GM19351 (cell line): Measurements from ENCODE around the gene OR2V2.
"Not testable (repeated sequence)": the region's sequence is repeated elsewhere in the genome, so short reads cannot be mapped to it uniquely, and the experiment has no call there.

Experiments used
- ATAC-seq: cut with Tn5 transposase; IDR thresholded peaks from one replicate; pipeline ENCODE4 v1.9.1; 2021; ENCODE audit warnings: mild to moderate bottlenecking, moderate library complexity; ENCODE audit not compliant: unreplicated experiment

The OR2V2 gene, protein sequence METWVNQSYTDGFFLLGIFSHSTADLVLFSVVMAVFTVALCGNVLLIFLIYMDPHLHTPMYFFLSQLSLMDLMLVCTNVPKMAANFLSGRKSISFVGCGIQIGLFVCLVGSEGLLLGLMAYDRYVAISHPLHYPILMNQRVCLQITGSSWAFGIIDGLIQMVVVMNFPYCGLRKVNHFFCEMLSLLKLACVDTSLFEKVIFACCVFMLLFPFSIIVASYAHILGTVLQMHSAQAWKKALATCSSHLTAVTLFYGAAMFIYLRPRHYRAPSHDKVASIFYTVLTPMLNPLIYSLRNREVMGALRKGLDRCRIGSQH

DNA sequence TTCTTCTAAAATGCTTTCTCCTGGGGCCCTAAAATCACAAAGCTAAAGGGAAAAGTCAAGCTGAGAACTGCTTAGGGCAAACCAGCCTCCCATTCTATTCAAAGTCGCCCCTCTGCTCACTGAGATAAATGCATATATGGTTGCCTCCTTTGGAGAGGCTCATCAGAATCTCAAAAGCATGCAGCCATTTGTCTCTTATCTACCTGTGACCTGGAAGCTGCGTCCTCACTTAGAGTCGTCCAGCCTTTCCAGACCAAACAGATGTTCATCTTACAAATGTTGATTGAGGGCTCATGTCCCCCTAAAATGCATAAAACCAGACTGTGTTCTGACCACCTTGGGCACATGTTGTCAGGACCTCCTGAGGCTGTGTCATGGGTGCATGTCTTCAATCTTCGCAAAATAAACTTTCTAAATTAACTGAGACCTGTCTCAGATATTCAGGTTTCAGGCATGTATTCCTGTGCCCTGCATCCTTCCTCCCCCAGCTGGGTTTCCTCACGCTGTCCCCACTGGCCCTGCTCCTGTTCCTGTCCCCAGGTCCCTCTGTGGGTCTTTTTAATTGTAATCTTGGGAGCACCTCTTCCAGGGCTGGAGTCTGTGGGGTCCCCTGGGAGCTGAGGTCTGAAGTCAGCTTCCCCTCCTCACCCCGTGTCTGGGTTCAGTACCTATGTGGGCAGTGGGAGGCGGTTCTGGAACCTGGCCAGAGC, at the start of gene OR2V2:
TSS of gene OR2V2 (plus strand) at position 660 of the 710 bp plus-strand sequence. CDS start 7,357 bp downstream, outside the sequence.
- ATAC-seq, result not testable (repeated sequence)

DNA sequence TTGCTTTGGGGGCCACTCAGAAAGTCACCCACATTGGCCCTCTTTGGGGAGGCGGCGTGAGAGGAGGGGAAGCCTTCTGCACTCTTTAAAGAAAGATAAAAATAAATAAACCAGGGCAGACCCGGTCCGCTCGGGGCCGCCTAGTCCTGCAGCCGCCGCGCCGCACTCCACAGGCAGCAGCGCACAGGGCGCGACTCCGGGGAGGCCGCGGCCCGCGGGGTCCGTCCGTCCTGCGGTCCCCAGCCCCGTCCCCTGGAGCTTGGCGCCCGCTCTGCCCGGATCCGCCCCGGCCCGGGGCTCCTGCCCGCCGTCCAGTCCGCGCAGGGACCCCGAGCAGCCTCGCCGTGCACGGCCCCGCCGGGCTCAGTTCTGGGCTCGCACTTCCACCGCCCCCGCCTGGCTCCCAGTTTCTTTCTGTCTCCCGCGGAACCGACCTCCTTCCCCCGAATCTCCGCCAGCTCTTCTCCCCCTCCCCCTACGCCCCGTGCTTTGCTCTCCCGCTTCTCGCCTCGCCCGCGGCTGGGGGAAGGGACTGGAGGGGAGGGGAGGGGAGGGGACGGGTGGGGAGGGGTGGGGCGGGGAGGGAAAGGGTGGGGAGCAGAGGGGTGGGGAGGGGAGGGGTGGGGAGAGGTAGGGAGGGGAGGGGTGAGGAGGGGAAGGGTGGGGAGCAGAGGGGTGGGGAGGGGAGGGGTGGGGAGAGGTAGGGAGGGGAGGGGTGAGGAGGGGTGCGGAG, 49.5 kb upstream of the OR2V2 start:
- not testable (repeated sequence) for ATAC-seq

DNA sequence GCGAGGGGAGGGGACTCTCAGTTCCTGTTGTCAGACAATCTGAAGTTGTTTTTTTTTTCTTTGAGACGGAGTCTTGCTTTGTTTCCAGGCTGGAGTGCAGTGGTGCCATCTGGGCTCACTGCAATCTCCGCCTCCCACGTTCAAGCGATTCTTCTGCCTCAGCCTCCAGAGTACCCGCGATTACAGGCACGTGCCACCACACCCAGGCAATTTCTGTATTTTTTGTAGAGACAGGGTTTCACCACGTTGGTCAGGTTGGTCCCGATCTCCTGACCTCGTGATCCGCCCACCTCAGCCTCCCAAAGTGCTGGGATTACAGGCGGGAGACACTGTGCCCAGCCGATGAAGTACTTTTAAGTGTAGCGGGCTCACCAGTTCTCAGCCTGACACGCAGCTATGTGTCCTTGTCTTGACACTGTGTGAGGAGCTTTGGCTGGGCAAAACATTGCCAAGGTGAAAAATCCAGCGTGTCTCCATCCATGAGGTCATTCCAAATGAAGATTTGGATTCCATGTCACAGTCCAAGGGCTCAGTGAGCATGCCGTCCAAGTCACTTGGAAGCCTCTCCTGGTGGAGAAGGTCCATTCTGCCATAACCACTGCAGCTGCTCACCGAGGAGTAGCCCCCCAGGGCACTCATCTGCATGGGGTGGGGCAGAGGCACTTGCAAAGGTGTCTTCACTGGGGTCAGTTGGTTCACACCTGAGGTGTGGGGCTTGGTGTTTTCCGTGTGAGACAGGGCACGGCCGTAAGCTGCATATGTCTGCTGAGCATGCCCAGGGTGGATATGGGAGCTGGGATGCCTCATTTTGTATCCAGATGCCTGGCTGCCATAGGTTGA, 48.4 kb upstream of the OR2V2 start:
- ATAC-seq, result no peak

DNA sequence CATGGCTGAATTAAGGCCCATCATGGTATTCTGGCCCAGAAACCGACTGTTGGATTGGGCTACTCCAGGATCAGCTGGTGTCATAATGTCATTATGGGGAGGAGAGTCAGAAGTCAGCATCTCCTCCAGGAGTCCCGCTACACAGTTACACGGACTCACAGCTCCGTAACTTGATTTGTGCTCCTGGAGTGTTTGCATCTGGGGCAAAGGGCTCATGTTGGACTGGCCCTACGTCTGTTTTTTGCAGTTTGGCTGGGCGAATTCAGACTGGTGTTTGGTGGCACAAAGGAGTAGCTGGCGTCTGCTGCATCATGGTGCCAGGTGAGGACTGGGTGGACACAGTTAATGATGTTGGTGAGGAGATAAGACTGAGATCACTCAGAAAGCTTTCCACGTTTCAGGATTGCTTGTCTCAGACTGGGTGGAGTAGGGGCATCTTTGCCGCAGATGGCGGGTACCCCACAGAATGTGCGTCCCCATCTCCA, 47.7 kb upstream of the OR2V2 start:
- no peak for ATAC-seq

DNA sequence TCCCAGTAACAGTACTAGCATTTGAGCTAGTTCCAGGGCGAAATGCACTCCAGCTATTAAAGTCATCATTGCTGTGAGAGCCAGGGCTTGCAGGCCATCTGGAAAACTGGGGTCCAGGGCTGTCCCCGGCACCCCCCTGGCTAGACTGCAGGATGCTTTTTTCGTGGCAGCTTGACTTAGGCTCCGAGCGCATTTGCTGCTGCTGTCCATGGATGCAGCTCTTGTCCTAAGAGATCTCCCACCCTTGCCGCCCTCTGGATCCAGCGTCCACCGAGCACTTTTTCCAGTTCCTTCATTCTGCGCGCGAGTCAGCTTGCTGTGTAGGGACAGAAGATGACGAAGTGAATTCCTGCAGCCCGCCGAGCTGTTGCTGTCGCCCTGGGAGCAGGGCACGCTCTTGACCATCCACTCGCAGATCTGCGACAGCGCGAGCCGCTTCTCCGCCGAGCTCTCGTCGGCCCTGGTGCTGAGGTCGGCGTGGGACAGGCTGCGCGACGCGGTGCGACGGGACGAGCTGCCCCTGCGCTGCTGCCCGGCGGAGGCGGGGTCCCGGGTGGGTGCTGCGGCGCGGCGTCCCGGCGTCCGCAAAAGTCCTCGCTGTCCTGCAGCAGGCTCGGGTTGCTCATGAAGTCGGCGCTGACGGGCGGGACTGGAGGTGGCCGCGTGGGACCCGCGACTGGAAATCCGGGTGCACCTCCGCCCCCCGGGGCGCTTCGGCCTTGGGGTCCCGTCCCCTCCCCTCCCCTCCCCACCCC, 47.1 kb upstream of the OR2V2 start:
- ATAC-seq, result no peak

DNA sequence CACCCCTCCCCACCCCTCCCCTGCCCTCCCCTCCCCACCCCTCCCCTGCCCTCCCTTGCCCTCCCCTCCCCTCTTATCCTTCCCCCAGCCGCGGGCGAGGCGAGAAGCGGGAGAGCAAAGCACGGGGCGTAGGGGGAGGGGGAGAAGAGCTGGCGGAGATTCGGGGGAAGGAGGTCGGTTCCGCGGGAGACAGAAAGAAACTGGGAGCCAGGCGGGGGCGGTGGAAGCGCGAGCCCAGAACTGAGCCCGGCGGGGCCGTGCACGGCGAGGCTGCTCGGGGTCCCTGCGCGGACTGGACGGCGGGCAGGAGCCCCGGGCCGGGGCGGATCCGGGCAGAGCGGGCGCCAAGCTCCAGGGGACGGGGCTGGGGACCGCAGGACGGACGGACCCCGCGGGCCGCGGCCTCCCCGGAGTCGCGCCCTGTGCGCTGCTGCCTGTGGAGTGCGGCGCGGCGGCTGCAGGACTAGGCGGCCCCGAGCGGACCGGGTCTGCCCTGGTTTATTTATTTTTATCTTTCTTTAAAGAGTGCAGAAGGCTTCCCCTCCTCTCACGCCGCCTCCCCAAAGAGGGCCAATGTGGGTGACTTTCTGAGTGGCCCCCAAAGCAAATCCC, 46.2 kb upstream of the OR2V2 start:
- ATAC-seq, result not testable (repeated sequence)

DNA sequence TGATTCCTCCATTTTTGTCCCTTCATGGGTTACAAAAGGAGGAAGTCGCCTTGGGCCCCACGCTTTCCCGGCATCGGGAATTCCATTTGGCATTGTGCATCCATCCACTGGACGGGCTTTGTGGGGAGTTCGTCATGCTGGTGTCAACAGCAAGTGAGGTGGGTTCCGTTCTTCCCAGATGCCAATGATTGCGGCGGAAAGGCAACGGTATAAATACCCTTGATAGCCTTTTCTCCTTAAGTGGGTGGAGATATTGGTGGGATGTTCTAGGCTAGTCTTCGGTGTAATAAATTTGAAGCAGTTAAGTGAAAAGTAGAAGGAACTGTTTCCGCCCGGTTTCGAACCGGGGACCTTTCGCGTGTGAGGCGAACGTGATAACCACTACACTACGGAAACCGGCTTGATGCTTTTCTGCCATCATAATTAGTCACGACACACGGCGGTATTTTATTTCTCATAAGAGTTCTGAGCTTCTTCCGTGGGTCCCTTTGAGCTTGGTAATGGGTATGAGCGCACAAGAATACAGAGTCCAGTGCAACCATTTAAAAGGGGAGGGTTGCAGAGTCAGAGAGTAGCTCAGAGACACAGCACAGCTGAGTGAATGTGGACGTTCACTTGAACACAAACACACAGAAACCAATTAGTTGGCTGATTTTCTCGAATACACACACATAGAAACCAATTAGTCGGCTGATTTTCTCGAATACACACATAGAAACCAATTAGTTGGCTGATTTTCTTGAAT, 45.3 kb upstream of the OR2V2 start:
- not testable (repeated sequence) for ATAC-seq

DNA sequence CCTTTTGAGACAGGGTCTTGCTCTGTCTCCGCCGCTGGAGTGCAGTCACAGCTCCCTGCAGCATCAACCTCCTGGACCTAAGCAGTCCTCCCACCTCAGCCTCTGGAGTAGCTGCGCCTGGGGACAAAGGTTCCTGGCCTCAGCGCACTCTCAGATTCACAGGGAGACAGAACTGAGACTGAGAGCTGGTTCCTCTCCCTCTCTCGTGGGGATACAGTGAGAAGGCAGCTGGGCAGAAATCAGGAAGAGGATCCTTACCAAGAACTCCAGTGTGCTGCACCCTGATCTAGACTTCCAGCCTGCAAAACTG, 43.2 kb upstream of the OR2V2 start:
- ATAC-seq, result not testable (repeated sequence)

DNA sequence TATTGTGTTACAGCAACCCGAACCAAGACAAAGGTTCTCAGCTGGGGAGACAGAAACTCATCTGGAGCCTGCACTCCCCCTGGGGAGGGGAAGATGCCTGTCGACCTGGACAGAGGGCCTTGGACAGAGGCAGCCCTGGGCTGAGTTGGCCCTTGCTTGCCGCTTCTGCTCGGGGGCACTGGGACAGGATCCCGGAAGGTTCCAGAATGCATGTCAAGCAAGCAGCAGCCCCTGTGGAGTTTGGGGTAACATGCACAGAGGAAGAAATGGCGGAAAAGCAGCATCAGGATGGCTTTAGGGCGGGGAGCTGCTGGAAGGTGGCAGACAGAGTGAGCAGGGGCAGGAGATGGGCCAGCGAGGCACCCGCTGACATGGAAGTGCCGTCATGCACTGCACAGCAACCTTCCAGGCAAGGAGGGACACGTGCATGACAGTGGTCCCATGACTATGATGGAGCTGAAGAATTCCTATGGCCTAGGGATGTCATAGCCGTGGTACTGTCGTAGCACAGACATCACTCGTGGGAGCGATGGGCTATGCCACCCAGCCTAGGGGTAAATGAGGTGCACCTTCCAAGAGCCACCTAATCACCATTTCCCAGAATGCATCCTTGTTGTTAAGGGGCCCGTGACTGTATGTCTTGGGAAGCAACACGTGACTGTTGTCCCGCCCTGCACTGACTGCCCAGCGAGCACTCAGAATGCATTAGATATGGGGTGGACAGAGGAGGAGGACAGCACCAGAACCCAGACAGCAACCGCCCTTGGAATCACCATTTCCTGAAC, 42.6 kb upstream of the OR2V2 start:
- ATAC-seq, result not testable (repeated sequence)

DNA sequence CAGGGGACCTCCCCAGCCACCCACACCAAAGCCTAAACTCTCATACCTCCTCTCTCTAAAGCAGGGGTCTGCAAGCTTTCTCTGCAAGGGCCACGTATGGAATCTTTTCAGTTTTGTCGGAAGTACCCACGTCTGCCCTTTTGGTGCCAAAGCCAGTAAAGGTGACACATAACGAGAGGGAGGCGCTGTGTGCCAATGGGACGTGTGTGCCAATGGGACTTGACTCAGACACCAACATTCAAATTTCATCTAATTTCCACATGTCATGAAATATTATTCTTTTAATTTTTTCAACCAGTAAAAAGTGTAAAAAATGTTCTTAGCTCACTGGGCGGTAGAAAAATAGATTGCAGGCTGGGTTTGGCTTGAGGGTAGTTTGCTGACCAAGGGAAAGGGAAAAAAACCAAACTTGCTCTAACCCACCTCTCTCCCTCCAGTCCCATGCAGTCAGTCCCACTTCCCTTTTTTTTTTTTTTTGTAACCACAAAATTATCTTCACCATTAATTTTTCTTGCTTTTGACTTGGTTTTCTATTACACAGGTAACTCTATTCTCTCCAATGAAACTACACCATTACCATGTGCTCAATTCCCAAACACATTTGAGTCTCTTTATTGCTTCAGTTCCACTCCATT, 41.9 kb upstream of the OR2V2 start:
- ATAC-seq, result no peak

DNA sequence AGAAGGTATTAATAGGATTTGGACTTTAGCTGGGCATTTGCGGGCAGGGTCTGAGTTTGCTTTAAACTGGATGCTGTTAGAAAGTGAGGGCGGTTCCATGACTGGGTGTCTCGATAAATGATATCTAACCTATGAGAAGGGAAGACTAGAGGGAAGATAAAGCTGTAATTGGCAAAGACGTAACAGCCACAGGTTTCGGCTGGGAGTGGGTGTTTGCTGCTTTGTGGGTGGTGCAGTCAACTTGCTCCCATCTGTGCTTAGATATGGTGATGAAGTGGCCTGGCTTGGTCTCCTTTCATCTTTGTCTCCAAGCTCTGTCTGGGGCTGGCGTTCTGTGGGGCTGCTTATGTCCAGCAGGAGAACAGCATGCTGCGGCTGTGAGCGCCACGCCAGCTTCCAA, 39.7 kb upstream of the OR2V2 start:
- no peak for ATAC-seq

DNA sequence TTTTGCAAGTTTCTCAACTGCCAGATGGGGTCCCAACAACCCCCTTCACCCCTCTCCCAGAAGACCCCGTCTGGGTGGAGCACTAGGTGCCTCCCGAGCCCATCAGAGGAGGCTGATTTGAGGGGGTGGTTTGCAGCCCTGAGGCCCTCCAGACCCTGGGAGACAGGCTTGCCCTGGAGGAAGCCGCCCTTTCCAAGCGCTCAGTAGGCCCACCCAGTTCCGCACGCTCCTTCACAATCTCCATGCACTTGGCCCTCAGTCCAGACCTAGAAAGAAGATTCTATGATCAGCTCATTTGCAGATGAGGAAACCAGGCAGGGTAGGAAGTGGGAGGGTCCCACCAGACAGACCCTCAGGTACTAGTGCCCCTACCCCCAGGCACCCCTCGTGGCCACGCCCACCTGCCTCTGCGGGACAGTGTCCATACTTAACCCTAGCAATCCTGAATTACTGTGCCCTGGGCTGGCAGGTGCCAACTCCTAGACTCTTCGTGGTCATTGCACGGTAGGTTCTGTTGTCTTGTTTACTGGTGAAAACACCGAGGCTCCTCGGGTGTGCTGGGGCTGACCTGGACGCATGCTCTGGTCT, 38.7 kb upstream of the OR2V2 start:
- ATAC-seq, result no peak

DNA sequence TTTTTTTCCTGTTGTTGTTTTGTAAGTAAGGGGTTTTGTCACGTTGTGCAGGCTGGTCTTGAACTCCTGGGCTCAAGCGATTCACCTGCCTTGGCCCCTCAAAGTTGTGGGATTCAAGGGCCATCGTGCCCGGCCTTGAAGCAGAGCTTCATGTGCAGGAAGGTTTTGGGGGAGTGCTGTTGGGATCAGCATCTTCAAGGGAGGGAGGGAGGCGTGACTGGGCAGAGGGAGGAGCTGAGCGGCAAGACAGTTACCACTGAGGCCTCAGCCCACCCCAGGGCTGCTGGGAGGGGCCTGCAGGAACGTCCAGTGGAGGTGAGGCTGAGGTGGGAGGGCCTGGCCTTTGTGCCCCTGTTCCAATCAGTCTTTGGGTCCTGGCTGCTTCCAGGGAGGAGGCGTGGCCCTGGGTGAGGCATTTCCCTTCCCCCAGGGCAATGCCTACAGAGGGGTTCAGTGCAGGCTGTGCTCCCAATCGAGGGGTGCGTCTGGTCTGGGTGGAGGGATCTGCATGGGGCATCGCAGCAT, 37.8 kb upstream of the OR2V2 start:
- no peak for ATAC-seq

DNA sequence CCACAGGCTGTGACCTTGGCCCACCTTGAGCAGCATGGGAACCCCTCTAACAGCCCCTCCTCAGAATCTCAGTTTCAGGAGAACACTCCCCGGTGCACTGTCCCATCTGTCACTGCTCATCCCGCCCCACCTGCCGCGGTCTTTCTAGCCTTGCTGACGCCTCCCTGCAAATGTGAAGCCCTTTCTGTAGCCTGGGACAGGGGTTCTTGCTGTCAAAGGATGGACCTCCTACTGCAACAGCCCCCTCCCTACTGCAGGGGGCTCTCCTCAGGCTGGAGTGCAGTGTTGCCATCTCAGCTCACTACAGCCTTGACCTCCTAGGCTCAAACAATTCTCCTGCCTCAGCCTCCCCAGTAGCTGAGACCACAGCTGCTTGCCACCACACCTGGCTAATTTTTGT, 36.4 kb upstream of the OR2V2 start:
- ATAC-seq, result no peak

DNA sequence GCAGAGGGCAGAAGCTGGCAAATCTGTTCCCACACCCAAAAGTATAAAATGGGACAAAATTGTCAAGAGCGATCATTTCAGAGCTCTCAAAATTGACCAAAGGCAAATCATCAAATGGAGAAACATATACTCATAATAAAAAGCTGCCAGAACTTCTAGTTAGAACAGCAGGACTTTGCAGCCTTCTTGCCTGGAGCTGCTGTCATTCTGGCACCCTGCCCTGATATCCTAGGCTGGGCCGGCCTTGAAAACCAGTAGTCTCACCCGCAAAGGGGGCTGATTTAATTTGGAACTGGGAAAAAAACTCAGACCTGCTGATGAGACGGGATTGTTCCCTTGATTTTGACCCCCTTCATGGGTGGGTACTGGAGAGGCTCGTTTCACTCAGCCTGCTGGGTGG, 34.9 kb upstream of the OR2V2 start:
- no peak for ATAC-seq

DNA sequence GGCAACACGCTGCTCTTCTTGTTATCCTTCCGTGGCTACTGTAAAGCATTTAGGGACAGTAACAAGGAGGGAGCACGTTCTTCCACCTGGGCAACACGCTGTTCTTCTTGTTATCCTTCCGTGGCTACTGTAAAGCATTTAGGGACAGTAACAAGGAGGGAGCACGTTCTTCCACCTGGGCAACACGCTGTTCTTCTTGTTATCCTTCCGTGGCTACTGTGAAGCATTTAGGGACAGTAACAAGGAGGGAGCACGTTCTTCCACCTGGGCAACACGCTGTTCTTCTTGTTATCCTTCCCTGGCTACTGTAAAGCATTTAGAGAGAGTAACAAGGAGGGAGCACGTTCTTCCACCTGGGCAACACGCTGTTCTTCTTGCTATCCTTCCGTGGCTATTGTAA, 33.8 kb upstream of the OR2V2 start:
- not testable (repeated sequence) for ATAC-seq

DNA sequence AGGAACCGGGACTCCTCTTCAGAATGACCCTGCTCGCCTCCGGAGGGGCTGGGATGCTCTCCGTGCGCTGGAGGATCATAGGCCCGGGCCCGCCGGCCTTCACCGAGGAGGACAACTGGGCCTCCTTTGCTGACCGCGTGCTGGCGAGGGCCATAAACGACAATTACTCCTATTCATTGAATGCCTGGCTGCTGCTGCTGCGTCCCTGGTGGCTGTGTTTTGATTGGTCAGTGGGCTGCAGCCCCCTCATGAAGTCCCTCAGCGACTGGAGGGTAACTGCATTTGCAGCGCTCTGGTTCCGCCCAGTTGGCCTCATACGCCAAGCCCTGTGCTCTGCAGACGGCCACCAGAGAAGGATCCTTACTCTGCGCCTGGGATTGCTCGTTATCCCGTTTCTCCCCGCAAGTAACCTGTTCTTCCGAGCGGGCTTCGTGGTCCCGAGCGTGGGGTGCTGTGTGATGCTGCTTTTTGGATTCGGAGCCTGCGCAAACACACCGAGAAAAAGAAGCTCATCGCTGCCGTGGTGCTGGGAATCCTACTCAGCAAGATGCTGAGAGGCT, 33.0 kb upstream of the OR2V2 start:
- ATAC-seq, result no peak
